Neutrophil (primary cell): ENCODE results near the gene ARHGEF1.
A peak's percentile ranks its signal among the peaks of the same experiment; 100 is the strongest.

Source experiments
- H3K27ac ChIP-seq: fragments of 200-600 bp; sonication (generic); 2 replicates; pipeline ENCODE4 v1.5.1; 2016; ENCODE audit warnings: mild to moderate bottlenecking, moderate library complexity
- H3K27me3 ChIP-seq: fragments of 200-600 bp; sonication (generic); 2 replicates; pipeline ENCODE4 v1.6.0; 2016; ENCODE audit warnings: mild to moderate bottlenecking
- H3K36me3 ChIP-seq: fragments of 200-600 bp; sonication (generic); 2 replicates; pipeline ENCODE4 v1.5.1; 2017
- H3K4me1 ChIP-seq, 2 experiments: fragments of 200-600 bp in 1 of 2; sonication (generic) in 1 of 2; 1 replicate in 1 of 2; 2 replicates in 1 of 2; pipeline versions ENCODE4 v1.5.1 to v1.6.1; 2013 to 2016; ENCODE audit warnings: low read depth in 1 of 2, low read length in 1 of 2, mild to moderate bottlenecking in 1 of 2, moderate library complexity in 1 of 2; ENCODE audit not compliant: control insufficient read depth in 1 of 2, insufficient read depth in 1 of 2
- H3K4me3 ChIP-seq, 2 experiments: fragments of 200-600 bp in 1 of 2; sonication (generic) in 1 of 2; 1 replicate in 1 of 2; 2 replicates in 1 of 2; pipeline ENCODE4 v1.5.1; 2013 to 2016; ENCODE audit warnings: low read depth in 1 of 2, low read length in 1 of 2, mild to moderate bottlenecking in 1 of 2, moderate library complexity in 1 of 2
- H3K9me3 ChIP-seq: fragments of 200-600 bp; sonication (generic); 2 replicates; pipeline ENCODE4 v1.5.1; 2016
- TF ChIP-seq, protein P1 (sequence below): fragments of 200-600 bp; sonication (generic); IDR thresholded peaks from 2 replicates; pipeline ENCODE4 v1.5.1; 2016; ENCODE audit warnings: antibody characterized with exemption

ARHGEF1 gene

DNA sequence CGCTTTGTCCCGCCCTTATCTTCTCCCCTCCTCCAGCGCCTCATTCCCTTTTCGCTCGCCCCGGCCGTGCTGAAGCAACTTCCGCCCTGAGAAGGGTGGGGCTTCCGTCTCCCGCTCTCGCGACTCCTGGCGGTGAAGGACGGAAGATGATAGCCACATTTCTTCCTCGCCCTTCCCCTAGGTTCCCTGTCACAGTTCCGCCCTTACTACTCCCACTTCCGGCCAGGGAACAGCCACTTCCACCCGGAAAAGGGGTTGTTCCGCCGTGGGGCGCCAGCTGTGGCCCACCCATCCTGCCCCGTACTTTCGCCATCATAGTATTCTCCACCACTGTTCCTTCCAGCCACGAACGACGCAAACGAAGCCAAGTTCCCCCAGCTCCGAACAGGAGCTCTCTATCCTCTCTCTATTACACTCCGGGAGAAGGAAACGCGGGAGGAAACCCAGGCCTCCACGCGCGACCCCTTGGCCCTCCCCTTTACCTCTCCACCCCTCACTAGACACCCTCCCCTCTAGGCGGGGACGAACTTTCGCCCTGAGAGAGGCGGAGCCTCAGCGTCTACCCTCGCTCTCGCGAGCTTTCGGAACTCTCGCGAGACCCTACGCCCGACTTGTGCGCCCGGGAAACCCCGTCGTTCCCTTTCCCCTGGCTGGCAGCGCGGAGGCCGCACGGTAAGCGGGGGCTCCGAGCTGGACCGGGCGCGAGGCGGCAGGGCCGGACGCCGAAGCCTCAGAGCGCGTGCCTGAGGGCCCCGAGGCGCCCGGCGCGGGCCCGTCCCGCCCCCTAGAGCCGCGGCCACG, 23.2 kb upstream of the ARHGEF1 start, which contains the start of gene RPS19:
Gene RPS19, plus strand, starts transcription at position 638 of the 801 bp plus-strand sequence. CDS start 520 bp downstream, outside the sequence.
- no peaks in the 10 kb centered on the region for H3K9me3 ChIP-seq
- H3K4me3 ChIP-seq, result peak within 1 kb of the TSS; percentile 94 to 96
- peak within 1 kb of the TSS; percentile 99 for H3K27ac ChIP-seq
- TF ChIP-seq, protein P1, sequence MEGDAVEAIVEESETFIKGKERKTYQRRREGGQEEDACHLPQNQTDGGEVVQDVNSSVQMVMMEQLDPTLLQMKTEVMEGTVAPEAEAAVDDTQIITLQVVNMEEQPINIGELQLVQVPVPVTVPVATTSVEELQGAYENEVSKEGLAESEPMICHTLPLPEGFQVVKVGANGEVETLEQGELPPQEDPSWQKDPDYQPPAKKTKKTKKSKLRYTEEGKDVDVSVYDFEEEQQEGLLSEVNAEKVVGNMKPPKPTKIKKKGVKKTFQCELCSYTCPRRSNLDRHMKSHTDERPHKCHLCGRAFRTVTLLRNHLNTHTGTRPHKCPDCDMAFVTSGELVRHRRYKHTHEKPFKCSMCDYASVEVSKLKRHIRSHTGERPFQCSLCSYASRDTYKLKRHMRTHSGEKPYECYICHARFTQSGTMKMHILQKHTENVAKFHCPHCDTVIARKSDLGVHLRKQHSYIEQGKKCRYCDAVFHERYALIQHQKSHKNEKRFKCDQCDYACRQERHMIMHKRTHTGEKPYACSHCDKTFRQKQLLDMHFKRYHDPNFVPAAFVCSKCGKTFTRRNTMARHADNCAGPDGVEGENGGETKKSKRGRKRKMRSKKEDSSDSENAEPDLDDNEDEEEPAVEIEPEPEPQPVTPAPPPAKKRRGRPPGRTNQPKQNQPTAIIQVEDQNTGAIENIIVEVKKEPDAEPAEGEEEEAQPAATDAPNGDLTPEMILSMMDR, result peak; percentile 90
- peaks cover 25 to 26% of the 10 kb centered on the region in 2 experiments for H3K4me1 ChIP-seq
- H3K36me3 ChIP-seq, result peaks cover 13% of the 10 kb centered on the region
- no peaks in the 10 kb centered on the region for H3K27me3 ChIP-seq

DNA sequence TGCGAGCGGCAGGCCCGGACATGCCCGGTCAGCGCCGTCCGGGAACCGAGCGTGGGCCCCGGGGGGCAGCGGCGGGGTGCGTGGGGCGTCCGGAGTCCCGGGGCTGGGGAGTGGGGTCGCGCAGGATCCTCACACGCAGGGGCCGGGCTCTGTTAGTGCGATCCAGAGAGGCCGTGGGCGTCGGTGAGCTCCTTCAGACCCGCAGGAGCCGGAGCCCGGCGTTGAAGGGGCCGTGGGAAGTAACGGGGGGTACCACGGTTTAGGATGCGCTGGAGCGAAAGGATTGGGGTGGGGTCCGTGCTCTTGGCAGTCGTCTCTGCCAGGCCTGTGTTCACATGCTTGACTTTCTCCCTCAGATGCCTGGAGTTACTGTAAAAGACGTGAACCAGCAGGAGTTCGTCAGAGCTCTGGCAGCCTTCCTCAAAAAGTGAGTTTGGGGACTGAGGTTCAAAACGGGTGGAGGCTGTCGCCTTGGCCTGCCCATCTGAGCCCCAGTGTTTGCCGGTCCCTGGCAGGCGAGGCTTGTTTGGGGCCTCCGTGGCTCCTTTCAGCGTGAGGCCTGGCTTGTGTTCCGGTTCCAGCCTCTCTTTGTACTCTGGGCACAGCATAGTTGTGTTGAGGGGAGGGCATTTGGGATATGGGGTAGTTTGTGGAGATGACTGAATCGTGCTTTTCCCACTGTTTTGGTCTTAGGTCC, 22.4 kb upstream of the ARHGEF1 start:
- peak overlapping the region; percentile 94 to 96 for H3K4me3 ChIP-seq
- no peaks in the 10 kb centered on the region for H3K9me3 ChIP-seq
- TF ChIP-seq, protein P1, result no peak
- peaks cover 13% of the 10 kb centered on the region for H3K36me3 ChIP-seq
- peak overlapping the region; percentile 99 for H3K27ac ChIP-seq
- H3K4me1 ChIP-seq, result peaks cover 25 to 26% of the 10 kb centered on the region in 2 experiments
- no peaks in the 10 kb centered on the region for H3K27me3 ChIP-seq

DNA sequence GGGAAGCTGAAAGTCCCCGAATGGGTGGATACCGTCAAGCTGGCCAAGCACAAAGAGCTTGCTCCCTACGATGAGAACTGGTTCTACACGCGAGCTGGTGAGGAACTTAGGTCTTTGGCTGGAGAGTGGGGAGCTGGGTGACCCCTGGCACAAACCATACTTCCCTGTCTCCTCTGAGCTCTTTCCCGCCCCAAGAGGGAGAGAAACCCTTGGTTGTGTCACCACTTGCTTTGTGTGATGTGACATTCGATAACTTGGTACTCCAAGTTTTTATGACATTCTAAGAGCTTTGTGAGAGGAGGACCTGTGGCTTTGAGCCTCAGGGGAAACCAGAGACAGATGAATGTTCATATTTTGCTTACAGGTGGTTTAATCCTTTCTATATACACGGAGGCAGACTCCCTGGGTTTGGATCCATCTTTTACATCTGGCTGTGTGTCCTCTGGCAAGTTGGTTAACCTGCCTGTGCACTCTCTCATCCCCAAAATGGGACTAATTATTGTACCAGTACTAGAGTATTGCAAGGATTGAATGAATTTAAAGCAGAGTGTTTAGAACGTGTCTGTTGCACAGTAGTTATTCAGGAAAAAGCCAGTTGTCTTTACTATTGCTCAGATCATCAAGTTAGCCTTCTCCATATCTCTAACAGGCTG, 21.7 kb upstream of the ARHGEF1 start:
- H3K4me1 ChIP-seq, result peaks cover 27% of the 10 kb centered on the region in 2 experiments
- H3K27ac ChIP-seq, result peak overlapping the region; percentile 99
- H3K36me3 ChIP-seq, result peaks cover 13% of the 10 kb centered on the region
- no peaks in the 10 kb centered on the region for H3K9me3 ChIP-seq
- peak overlapping the region; percentile 94 to 96 for H3K4me3 ChIP-seq
- H3K27me3 ChIP-seq, result no peaks in the 10 kb centered on the region
- TF ChIP-seq, protein P1, result no peak

DNA sequence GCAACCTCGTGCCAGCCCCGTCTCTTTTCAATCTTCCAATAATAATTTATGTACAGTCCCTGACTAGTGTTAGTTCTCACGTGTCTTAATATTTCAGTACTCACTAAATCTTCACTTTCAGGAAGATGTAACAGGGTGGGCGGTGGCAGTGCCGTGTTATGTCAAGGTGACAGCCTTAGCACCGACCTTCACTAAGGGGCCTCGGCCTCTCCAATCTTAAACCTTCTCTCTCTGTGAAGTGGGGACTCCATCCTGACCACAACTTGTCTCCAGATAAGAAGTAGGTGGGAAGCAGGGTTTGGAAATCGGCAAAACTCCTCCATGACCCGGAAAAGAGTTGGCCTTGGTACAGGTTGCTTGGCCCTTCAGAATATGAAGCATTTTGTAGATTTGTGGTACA, 21.1 kb upstream of the ARHGEF1 start:
- H3K27ac ChIP-seq, result no peak overlapping the region

DNA sequence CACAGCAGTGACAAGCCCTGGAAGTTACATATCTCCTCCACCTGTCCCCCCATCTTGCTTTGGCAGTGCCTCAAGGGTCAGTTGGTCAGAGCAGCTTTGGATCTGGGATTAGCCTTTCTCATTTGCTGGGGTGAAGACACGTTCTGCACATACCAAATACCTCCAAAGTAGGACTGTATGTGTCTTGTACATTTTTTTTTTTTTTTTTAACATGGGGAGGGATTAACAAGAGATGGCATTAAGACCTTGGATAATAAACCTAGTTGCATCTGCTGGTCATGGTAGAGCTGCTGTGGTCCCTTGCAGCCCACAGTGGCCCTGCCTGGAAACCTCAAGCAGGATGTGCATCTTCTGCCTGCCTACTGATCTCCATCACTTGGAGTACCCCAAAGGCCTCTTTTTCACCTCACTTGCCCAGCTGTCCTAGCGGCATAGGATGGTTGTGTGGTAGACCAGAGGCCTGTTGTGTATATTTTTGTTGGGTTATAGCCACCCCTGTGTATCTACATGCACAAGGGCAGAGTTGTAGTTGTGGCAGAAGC, 20.5 kb upstream of the ARHGEF1 start:
- peaks cover 35 to 37% of the 10 kb centered on the region in 2 experiments for H3K4me1 ChIP-seq

More for the DNA sequence above, 21.1 kb upstream of the ARHGEF1 start:
- peaks cover 33% of the 10 kb centered on the region in 2 experiments for H3K4me1 ChIP-seq
- TF ChIP-seq, protein P1, result no peak
- H3K36me3 ChIP-seq, result peaks cover 13% of the 10 kb centered on the region
- no peaks in the 10 kb centered on the region for H3K9me3 ChIP-seq
- no peak overlapping the region for H3K4me3 ChIP-seq
- H3K27me3 ChIP-seq, result no peaks in the 10 kb centered on the region

More for the DNA sequence above, 20.5 kb upstream of the ARHGEF1 start:
- H3K9me3 ChIP-seq, result no peaks in the 10 kb centered on the region
- no peak overlapping the region for H3K4me3 ChIP-seq
- H3K27me3 ChIP-seq, result no peaks in the 10 kb centered on the region
- H3K27ac ChIP-seq, result no peak overlapping the region
- TF ChIP-seq, protein P1, result no peak
- peaks cover 13% of the 10 kb centered on the region for H3K36me3 ChIP-seq
